Peyer's patch (tissue), 4 donors: ENCODE results near the gene EIF3D. TPM values are rescaled to one million over a fixed set of nuclear protein-coding genes. Genes with fewer than 3 reads are reported as not detected.

Experiments used
- DNase-seq, 3 donors: peaks; one replicate each; pipeline ENCODE4 v3.0.0-alpha.2; 2017 to 2019
- H3K27ac ChIP-seq, 4 donors: fragments of 200-600 bp; sonication (generic); one replicate each; pipeline ENCODE4 v1.5.1; 2016 to 2019
- H3K27me3 ChIP-seq, 2 donors: fragments of 200-600 bp; sonication (generic); one replicate each; pipeline ENCODE4 v1.5.1; 2019
- H3K36me3 ChIP-seq, 3 donors: fragments of 200-600 bp; sonication (generic); one replicate each; pipeline ENCODE4 v1.5.1; 2016 to 2019
- H3K4me1 ChIP-seq, 4 donors: fragments of 200-600 bp; sonication (generic); one replicate each; pipeline ENCODE4 v1.5.1; 2016 to 2019
- H3K4me3 ChIP-seq, 4 donors: fragments of 200-600 bp; sonication (generic); 1 replicate in 3 of 4; 2 replicates in 1 of 4; pipeline ENCODE4 v1.5.1; 2016 to 2019; ENCODE audit warnings: mild to moderate bottlenecking in 1 of 4
- H3K9me3 ChIP-seq, 4 donors: fragments of 200-600 bp; sonication (generic); one replicate each; pipeline ENCODE4 v1.5.1; 2016 to 2019; ENCODE audit warnings: mild to moderate bottlenecking in 1 of 4
- CTCF ChIP-seq, 6 experiments: fragments of 450-650 bp in 4 of 6; fragments of 200-600 bp in 2 of 6; sonication (generic) in 1 of 6; IDR thresholded peaks; one replicate each; pipeline ENCODE4 v1.5.1; 2017 to 2019; ENCODE audit warnings: antibody characterized with exemption in 6 of 6, mild to moderate bottlenecking in 3 of 6, moderate library complexity in 1 of 6
- POLR2A ChIP-seq, 2 donors: fragments of 450-650 bp; IDR thresholded peaks; one replicate each; pipeline ENCODE4 v1.5.1; 2017; ENCODE audit warnings: antibody characterized with exemption in 2 of 2, mild to moderate bottlenecking in 2 of 2, moderate library complexity in 2 of 2
- total RNA-seq, 4 donors: library from RNA; depleted of rRNA; stranded (reverse); fragments of >200 nt; gene quantifications; one replicate each; pipeline ENCODE4 v1.1.0, GENCODE V29; 2016

The EIF3D gene
- total RNA-seq, 4 donors from 2014 or later: 135 to 197 (median 167) TPM

GRCh38 chr22:36467946-36468345 lies 61.0 kb downstream of the EIF3D start:
- no peaks in the 10 kb centered on the region for H3K9me3 ChIP-seq
- H3K4me3 ChIP-seq: no peak overlapping the region
- peak overlapping the region in 2 of 4 donors; percentile 70 to 80 for H3K27ac ChIP-seq
- no peak for DNase-seq
- peaks cover 0 to 18% (median 0%) of the 10 kb centered on the region in 3 donors for H3K36me3 ChIP-seq
- TF ChIP-seq POLR2A (IDR thresholded peaks at IDR 0.05) (no peak), CTCF (IDR thresholded peaks at IDR 0.05) (no peak)
- peaks cover 0 to 56% (median 0%) of the 10 kb centered on the region in 4 donors for H3K4me1 ChIP-seq
- no peaks in the 10 kb centered on the region for H3K27me3 ChIP-seq

GRCh38 chr22:36467042-36467810 lies 61.7 kb downstream of the EIF3D start:
- Histone ChIP-seq H3K27me3 (no peaks in the 10 kb centered on the region), H3K9me3 (no peaks in the 10 kb centered on the region), H3K4me3 (no peak overlapping the region), H3K27ac (peak overlapping the region in 3 of 4 donors; percentile 52 to 80 (median 70)), H3K4me1 (peaks cover 0 to 56% (median 0%) of the 10 kb centered on the region in 4 donors), H3K36me3 (peaks cover 0 to 13% (median 0%) of the 10 kb centered on the region in 3 donors)
- no peak for DNase-seq
- TF ChIP-seq CTCF (IDR thresholded peaks at IDR 0.05) (no peak), POLR2A (IDR thresholded peaks at IDR 0.05) (no peak)

GRCh38 chr22:36466258-36466657 lies 62.7 kb downstream of the EIF3D start:
- H3K4me3 ChIP-seq: no peak overlapping the region
- TF ChIP-seq POLR2A (IDR thresholded peaks at IDR 0.05) (no peak), CTCF (IDR thresholded peaks at IDR 0.05) (no peak)
- H3K27me3 ChIP-seq: no peaks in the 10 kb centered on the region
- peaks cover 0 to 11% (median 0%) of the 10 kb centered on the region in 3 donors for H3K36me3 ChIP-seq
- no peak for DNase-seq
- H3K9me3 ChIP-seq: no peaks in the 10 kb centered on the region
- peak overlapping the region; percentile 37 to 82 (median 66) for H3K27ac ChIP-seq
- H3K4me1 ChIP-seq: peaks cover 0 to 56% (median 0%) of the 10 kb centered on the region in 4 donors

GRCh38 chr22:36465232-36466021 lies 63.5 kb downstream of the EIF3D start:
- TF ChIP-seq POLR2A (IDR thresholded peaks at IDR 0.05) (no peak), CTCF (IDR thresholded peaks at IDR 0.05) (no peak)
- H3K36me3 ChIP-seq: peaks cover 0 to 6% (median 0%) of the 10 kb centered on the region in 3 donors
- peaks cover 0 to 54% (median 0%) of the 10 kb centered on the region in 4 donors for H3K4me1 ChIP-seq

GRCh38 chr22:36464715-36465231 lies 64.2 kb downstream of the EIF3D start:
- Histone ChIP-seq H3K4me3 (no peak overlapping the region), H3K9me3 (no peaks in the 10 kb centered on the region), H3K4me1 (peaks cover 0 to 47% (median 0%) of the 10 kb centered on the region in 4 donors), H3K27me3 (no peaks in the 10 kb centered on the region), H3K27ac (peak overlapping the region; percentile 6 to 82 (median 58)), H3K36me3 (peaks cover 0 to 6% (median 0%) of the 10 kb centered on the region in 3 donors)
- TF ChIP-seq CTCF (IDR thresholded peaks at IDR 0.05): no peak
- no peak for TF ChIP-seq POLR2A (IDR thresholded peaks at IDR 0.05)
- no peak for DNase-seq

More at GRCh38 chr22:36465232-36466021, 63.5 kb downstream of the EIF3D start:
- no peaks in the 10 kb centered on the region for H3K9me3 ChIP-seq
- H3K4me3 ChIP-seq: no peak overlapping the region
- peak overlapping the region; percentile 37 to 82 (median 66) for H3K27ac ChIP-seq
- DNase-seq: peak in 2 of 3 donors; percentile 79 to 83
- no peaks in the 10 kb centered on the region for H3K27me3 ChIP-seq
